ENCODE measurements around the gene STIM1.

- no peak for TF ChIP-seq TEAD1 (CRISPR knock-in tag; IDR thresholded peaks at IDR 0.05)
- TF ChIP-seq SP1 (CRISPR knock-in tag; conservative IDR thresholded peaks at IDR 0.05) = no peak
- TF ChIP-seq, protein P1, sequence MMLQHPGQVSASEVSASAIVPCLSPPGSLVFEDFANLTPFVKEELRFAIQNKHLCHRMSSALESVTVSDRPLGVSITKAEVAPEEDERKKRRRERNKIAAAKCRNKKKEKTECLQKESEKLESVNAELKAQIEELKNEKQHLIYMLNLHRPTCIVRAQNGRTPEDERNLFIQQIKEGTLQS (CRISPR knock-in tag; conservative IDR thresholded peaks at IDR 0.05) = no peak
- TF ChIP-seq GABPB1 (CRISPR knock-in tag; IDR thresholded peaks at IDR 0.05) = no peak
- TF ChIP-seq, protein P2, sequence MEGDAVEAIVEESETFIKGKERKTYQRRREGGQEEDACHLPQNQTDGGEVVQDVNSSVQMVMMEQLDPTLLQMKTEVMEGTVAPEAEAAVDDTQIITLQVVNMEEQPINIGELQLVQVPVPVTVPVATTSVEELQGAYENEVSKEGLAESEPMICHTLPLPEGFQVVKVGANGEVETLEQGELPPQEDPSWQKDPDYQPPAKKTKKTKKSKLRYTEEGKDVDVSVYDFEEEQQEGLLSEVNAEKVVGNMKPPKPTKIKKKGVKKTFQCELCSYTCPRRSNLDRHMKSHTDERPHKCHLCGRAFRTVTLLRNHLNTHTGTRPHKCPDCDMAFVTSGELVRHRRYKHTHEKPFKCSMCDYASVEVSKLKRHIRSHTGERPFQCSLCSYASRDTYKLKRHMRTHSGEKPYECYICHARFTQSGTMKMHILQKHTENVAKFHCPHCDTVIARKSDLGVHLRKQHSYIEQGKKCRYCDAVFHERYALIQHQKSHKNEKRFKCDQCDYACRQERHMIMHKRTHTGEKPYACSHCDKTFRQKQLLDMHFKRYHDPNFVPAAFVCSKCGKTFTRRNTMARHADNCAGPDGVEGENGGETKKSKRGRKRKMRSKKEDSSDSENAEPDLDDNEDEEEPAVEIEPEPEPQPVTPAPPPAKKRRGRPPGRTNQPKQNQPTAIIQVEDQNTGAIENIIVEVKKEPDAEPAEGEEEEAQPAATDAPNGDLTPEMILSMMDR (IDR thresholded peaks at IDR 0.05) = no peak
- TF ChIP-seq, protein P3, sequence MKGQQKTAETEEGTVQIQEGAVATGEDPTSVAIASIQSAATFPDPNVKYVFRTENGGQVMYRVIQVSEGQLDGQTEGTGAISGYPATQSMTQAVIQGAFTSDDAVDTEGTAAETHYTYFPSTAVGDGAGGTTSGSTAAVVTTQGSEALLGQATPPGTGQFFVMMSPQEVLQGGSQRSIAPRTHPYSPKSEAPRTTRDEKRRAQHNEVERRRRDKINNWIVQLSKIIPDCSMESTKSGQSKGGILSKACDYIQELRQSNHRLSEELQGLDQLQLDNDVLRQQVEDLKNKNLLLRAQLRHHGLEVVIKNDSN (CRISPR knock-in tag; IDR thresholded peaks at IDR 0.05) = no peak
- no peak for TF ChIP-seq KAT7 (CRISPR knock-in tag; IDR thresholded peaks at IDR 0.05; ENCODE audit: borderline replicate concordance)
- TF ChIP-seq NR2C2 (CRISPR knock-in tag; IDR thresholded peaks at IDR 0.05) = no peak
- TF ChIP-seq TCF7 (CRISPR knock-in tag; IDR thresholded peaks at IDR 0.05; ENCODE audit: low read depth) = no peak
- TF ChIP-seq ZBTB21 (CRISPR knock-in tag; IDR thresholded peaks at IDR 0.05; ENCODE audit: borderline replicate concordance) = no peak
- TF ChIP-seq JUN (CRISPR knock-in tag; IDR thresholded peaks at IDR 0.05) = no peak
- TF ChIP-seq, protein P4, sequence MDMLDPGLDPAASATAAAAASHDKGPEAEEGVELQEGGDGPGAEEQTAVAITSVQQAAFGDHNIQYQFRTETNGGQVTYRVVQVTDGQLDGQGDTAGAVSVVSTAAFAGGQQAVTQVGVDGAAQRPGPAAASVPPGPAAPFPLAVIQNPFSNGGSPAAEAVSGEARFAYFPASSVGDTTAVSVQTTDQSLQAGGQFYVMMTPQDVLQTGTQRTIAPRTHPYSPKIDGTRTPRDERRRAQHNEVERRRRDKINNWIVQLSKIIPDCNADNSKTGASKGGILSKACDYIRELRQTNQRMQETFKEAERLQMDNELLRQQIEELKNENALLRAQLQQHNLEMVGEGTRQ (CRISPR knock-in tag; IDR thresholded peaks at IDR 0.05) = no peak
- TF ChIP-seq, protein P5, sequence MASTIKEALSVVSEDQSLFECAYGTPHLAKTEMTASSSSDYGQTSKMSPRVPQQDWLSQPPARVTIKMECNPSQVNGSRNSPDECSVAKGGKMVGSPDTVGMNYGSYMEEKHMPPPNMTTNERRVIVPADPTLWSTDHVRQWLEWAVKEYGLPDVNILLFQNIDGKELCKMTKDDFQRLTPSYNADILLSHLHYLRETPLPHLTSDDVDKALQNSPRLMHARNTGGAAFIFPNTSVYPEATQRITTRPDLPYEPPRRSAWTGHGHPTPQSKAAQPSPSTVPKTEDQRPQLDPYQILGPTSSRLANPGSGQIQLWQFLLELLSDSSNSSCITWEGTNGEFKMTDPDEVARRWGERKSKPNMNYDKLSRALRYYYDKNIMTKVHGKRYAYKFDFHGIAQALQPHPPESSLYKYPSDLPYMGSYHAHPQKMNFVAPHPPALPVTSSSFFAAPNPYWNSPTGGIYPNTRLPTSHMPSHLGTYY (CRISPR knock-in tag; IDR thresholded peaks at IDR 0.05) = no peak
Measured at GRCh38 chr11:4060182-4060923, 204.9 kb downstream of the STIM1 start.

Data from WTC11 (cell line).